MM.1S (cell line): ENCODE results near the gene FBXO42.

Experiments used
- EZH2 ChIP-seq: fragments of 300-600 bp; sonication (generic); optimal IDR thresholded peaks from 2 replicates; pipeline ENCODE3; 2017; ENCODE audit warnings: low read depth, mild to moderate bottlenecking, antibody characterized with exemption, low read length, mixed read lengths
- EZH2phosphoT487 ChIP-seq: fragments of 300-600 bp; sonication (generic); IDR thresholded peaks from 2 replicates; pipeline ENCODE4 v1.6.1; 2018; ENCODE audit warnings: antibody characterized with exemption, low read length
- TF ChIP-seq, protein P1 (sequence below): fragments of 300-600 bp; sonication (generic); IDR thresholded peaks from 2 replicates; pipeline ENCODE4 v1.5.1; 2016; ENCODE audit warnings: antibody characterized with exemption, low read length, mixed read lengths

DNA sequence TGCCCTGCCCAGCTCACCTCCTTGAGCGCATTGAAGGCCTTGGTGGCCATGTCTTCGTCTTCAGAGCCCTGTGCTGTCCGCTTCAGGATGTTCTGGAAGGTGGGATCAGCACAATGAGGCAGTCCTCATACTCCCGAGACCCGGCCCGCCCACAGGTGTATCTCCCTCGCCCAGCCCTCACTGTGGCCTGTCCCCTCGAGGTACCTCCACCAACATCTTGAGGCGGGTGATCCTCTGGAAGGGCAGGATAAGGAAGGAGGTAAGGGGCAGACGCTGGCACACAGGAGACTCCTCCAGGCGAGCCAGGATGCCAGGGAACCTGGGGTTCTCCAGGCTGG is 147.0 kb downstream of the FBXO42 start:
- TF ChIP-seq, protein P1, sequence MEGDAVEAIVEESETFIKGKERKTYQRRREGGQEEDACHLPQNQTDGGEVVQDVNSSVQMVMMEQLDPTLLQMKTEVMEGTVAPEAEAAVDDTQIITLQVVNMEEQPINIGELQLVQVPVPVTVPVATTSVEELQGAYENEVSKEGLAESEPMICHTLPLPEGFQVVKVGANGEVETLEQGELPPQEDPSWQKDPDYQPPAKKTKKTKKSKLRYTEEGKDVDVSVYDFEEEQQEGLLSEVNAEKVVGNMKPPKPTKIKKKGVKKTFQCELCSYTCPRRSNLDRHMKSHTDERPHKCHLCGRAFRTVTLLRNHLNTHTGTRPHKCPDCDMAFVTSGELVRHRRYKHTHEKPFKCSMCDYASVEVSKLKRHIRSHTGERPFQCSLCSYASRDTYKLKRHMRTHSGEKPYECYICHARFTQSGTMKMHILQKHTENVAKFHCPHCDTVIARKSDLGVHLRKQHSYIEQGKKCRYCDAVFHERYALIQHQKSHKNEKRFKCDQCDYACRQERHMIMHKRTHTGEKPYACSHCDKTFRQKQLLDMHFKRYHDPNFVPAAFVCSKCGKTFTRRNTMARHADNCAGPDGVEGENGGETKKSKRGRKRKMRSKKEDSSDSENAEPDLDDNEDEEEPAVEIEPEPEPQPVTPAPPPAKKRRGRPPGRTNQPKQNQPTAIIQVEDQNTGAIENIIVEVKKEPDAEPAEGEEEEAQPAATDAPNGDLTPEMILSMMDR, result no peak
- TF ChIP-seq EZH2phosphoT487, result no peak
- no peak for TF ChIP-seq EZH2
